ENCODE measurements around the gene OR8B3. TPM values are rescaled to one million over a fixed set of nuclear protein-coding genes. Genes with fewer than 3 reads are reported as not detected.

Gene OR8B3
- polyA plus RNA-seq, 1 of the 3 experiments (the other 2 are of a cell fraction), result not detected

DNA sequence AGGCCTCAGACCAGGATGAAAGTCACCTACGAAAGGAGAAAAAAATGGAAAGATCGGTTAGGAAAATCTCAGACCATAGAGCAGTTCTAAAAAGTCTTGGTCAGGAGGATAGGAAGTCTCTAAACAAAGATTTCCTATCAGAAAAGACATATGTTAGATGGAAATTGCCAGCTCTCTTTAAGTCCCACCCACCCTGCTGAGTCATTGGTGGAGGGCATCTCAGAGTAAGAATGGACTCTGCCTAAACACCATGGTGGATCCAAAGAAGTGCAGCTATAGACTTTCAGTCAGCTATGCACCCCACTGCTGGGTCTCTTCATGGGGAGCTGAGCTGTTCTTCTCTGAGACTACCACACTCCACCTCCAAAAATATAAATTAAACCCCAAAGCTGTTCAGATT, 18.2 kb downstream of the OR8B3 start:
- Histone ChIP-seq H3K27ac (ENCODE audit: low read depth in 2 of 2, low read length in 1 of 2) (no peak overlapping the region), H3K9me2 (no peaks in the 10 kb centered on the region), H2AFZ (ENCODE audit: low read depth) (no peak overlapping the region), H3K4me2 (no peak overlapping the region), H3K9me3 (no peaks in the 10 kb centered on the region), H3K4me3 (ENCODE audit: low read depth in 2 of 2, low read length in 1 of 2) (no peak overlapping the region), H3F3A (replicated peaks; ENCODE audit: insufficient read depth) (no peaks in the 10 kb centered on the region), H4K20me1 (ENCODE audit: insufficient read depth) (no peaks in the 10 kb centered on the region), H3K9ac (no peak overlapping the region), H3K79me2 (ENCODE audit: insufficient read depth) (no peaks in the 10 kb centered on the region), H3K4me1 (ENCODE audit: control insufficient read depth in 1 of 2, insufficient read depth in 2 of 2, low read depth in 1 of 2, low read length in 1 of 2) (no peaks in the 10 kb centered on the region), H3K27me3 (ENCODE audit: insufficient read depth) (no peaks in the 10 kb centered on the region), H3K36me3 (replicated peaks in 1 of 2; ENCODE audit: control insufficient read depth in 1 of 2, insufficient read depth in 2 of 2, low read length in 1 of 2) (no peaks in the 10 kb centered on the region)
- WGBS (ENCODE audit: low lambda C conversion rate), result 28% methylated on average over 2 of the region's 2 CpGs
- TF ChIP-seq TAF1 (IDR thresholded peaks at IDR 0.05; ENCODE audit: borderline replicate concordance, low read depth, low read length), result no peak
- no peak for TF ChIP-seq EZH2phosphoT487 (IDR thresholded peaks at IDR 0.05; ENCODE audit: borderline replicate concordance, low read depth)
- TF ChIP-seq SMC3 (IDR thresholded peaks at IDR 0.05; ENCODE audit: low read depth, low read length), result no peak
- TF ChIP-seq, protein P1, sequence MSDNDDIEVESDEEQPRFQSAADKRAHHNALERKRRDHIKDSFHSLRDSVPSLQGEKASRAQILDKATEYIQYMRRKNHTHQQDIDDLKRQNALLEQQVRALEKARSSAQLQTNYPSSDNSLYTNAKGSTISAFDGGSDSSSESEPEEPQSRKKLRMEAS (IDR thresholded peaks at IDR 0.05; ENCODE audit: low read depth), result no peak
- no peak for TF ChIP-seq CHD2 (IDR thresholded peaks at IDR 0.05; ENCODE audit: low read length, partially characterized antibody)
- TF ChIP-seq EP300 (IDR thresholded peaks at IDR 0.05; ENCODE audit: borderline replicate concordance in 1 of 2, low read depth in 1 of 2, low read length in 1 of 2), result no peak
- no peak for TF ChIP-seq FOXJ3 (CRISPR knock-in tag; IDR thresholded peaks at IDR 0.05)
- no peak for TF ChIP-seq GABPA (IDR thresholded peaks at IDR 0.05; ENCODE audit: low read depth)
- TF ChIP-seq, protein P2, sequence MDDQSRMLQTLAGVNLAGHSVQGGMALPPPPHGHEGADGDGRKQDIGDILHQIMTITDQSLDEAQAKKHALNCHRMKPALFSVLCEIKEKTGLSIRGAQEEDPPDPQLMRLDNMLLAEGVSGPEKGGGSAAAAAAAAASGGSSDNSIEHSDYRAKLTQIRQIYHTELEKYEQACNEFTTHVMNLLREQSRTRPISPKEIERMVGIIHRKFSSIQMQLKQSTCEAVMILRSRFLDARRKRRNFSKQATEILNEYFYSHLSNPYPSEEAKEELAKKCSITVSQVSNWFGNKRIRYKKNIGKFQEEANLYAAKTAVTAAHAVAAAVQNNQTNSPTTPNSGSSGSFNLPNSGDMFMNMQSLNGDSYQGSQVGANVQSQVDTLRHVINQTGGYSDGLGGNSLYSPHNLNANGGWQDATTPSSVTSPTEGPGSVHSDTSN (IDR thresholded peaks at IDR 0.05), result no peak
- TF ChIP-seq, protein P3, sequence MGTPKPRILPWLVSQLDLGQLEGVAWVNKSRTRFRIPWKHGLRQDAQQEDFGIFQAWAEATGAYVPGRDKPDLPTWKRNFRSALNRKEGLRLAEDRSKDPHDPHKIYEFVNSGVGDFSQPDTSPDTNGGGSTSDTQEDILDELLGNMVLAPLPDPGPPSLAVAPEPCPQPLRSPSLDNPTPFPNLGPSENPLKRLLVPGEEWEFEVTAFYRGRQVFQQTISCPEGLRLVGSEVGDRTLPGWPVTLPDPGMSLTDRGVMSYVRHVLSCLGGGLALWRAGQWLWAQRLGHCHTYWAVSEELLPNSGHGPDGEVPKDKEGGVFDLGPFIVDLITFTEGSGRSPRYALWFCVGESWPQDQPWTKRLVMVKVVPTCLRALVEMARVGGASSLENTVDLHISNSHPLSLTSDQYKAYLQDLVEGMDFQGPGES (IDR thresholded peaks at IDR 0.05; ENCODE audit: low read depth, low read length), result no peak
- ChIA-PET CTCF (no interaction called here), POLR2A (no interaction called here)
- no peak for DNase-seq

DNA sequence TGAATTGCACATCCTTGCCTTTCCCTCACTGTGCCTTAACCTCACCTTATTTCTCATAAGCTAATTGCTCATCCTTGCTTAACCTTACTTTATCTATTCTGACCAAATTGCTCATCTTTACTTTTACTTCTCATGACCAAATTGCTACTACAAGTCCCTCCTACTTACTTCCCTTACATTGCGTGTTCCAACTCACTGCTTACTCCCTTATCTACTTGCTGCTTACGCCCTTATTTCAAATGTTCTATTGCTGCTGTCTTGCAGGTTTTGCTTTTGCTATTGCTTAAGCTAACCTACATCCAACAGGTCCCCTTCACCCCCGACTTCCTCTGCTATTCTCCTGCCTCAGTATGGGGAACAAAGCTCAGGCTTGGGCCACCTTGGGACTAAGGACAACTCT, 22.5 kb downstream of the OR8B3 start:
- Histone ChIP-seq H3K9me3 (no peaks in the 10 kb centered on the region), H3K9ac (no peak overlapping the region), H3F3A (replicated peaks; ENCODE audit: insufficient read depth) (no peaks in the 10 kb centered on the region), H2AFZ (ENCODE audit: low read depth) (no peak overlapping the region), H3K4me2 (no peak overlapping the region), H3K27ac (ENCODE audit: low read depth in 2 of 2, low read length in 1 of 2) (no peak overlapping the region), H3K4me3 (ENCODE audit: low read depth in 2 of 2, low read length in 1 of 2) (no peak overlapping the region), H3K9me2 (no peaks in the 10 kb centered on the region), H3K79me2 (ENCODE audit: insufficient read depth) (no peaks in the 10 kb centered on the region), H3K36me3 (replicated peaks in 1 of 2; ENCODE audit: control insufficient read depth in 1 of 2, insufficient read depth in 2 of 2, low read length in 1 of 2) (no peaks in the 10 kb centered on the region), H3K4me1 (ENCODE audit: control insufficient read depth in 1 of 2, insufficient read depth in 2 of 2, low read depth in 1 of 2, low read length in 1 of 2) (no peaks in the 10 kb centered on the region), H3K27me3 (ENCODE audit: insufficient read depth) (no peaks in the 10 kb centered on the region), H4K20me1 (ENCODE audit: insufficient read depth) (no peaks in the 10 kb centered on the region)
- CTCF ChIA-PET, result interaction anchor here (1.2 kb wide), 1 partner anchor 26 kb away, joined by 4 read pairs; no protein-coding TSS in a partner anchor
- no peak for DNase-seq
- POLR2A ChIA-PET, result no interaction called here
- WGBS (ENCODE audit: low lambda C conversion rate), result 2% methylated on average over 3 of the region's 3 CpGs
- TF ChIP-seq POLR2AphosphoS5 (IDR thresholded peaks at IDR 0.05; ENCODE audit: low read depth, low read length) (no peak), TEAD4 (IDR thresholded peaks at IDR 0.05; ENCODE audit: borderline replicate concordance, insufficient read depth) (no peak), JUND (IDR thresholded peaks at IDR 0.05) (no peak), YY1 (IDR thresholded peaks at IDR 0.05; ENCODE audit: low read depth) (no peak), RAD21 (IDR thresholded peaks at IDR 0.05; ENCODE audit: low read length) (no peak), RFX5 (IDR thresholded peaks at IDR 0.05; ENCODE audit: low read length) (no peak), GABPA (IDR thresholded peaks at IDR 0.05; ENCODE audit: low read depth) (no peak), EP300 (IDR thresholded peaks at IDR 0.05; ENCODE audit: borderline replicate concordance in 1 of 2, low read depth in 1 of 2, low read length in 1 of 2) (no peak), MXI1 (IDR thresholded peaks at IDR 0.05; ENCODE audit: low read depth, low read length) (no peak), FOXM1 (IDR thresholded peaks at IDR 0.05; ENCODE audit: low read depth) (no peak), TAF1 (IDR thresholded peaks at IDR 0.05; ENCODE audit: borderline replicate concordance, low read depth, low read length) (no peak)
- TF ChIP-seq, protein P1 (IDR thresholded peaks at IDR 0.05; ENCODE audit: low read depth), result no peak
- TF ChIP-seq, protein P4, sequence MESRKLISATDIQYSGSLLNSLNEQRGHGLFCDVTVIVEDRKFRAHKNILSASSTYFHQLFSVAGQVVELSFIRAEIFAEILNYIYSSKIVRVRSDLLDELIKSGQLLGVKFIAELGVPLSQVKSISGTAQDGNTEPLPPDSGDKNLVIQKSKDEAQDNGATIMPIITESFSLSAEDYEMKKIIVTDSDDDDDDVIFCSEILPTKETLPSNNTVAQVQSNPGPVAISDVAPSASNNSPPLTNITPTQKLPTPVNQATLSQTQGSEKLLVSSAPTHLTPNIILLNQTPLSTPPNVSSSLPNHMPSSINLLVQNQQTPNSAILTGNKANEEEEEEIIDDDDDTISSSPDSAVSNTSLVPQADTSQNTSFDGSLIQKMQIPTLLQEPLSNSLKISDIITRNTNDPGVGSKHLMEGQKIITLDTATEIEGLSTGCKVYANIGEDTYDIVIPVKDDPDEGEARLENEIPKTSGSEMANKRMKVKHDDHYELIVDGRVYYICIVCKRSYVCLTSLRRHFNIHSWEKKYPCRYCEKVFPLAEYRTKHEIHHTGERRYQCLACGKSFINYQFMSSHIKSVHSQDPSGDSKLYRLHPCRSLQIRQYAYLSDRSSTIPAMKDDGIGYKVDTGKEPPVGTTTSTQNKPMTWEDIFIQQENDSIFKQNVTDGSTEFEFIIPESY (IDR thresholded peaks at IDR 0.05; ENCODE audit: borderline replicate concordance, low read depth), result no peak
- TF ChIP-seq, protein P5, sequence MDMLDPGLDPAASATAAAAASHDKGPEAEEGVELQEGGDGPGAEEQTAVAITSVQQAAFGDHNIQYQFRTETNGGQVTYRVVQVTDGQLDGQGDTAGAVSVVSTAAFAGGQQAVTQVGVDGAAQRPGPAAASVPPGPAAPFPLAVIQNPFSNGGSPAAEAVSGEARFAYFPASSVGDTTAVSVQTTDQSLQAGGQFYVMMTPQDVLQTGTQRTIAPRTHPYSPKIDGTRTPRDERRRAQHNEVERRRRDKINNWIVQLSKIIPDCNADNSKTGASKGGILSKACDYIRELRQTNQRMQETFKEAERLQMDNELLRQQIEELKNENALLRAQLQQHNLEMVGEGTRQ (IDR thresholded peaks at IDR 0.05; ENCODE audit: borderline replicate concordance, low read depth, low read length), result no peak
- TF ChIP-seq, protein P6, sequence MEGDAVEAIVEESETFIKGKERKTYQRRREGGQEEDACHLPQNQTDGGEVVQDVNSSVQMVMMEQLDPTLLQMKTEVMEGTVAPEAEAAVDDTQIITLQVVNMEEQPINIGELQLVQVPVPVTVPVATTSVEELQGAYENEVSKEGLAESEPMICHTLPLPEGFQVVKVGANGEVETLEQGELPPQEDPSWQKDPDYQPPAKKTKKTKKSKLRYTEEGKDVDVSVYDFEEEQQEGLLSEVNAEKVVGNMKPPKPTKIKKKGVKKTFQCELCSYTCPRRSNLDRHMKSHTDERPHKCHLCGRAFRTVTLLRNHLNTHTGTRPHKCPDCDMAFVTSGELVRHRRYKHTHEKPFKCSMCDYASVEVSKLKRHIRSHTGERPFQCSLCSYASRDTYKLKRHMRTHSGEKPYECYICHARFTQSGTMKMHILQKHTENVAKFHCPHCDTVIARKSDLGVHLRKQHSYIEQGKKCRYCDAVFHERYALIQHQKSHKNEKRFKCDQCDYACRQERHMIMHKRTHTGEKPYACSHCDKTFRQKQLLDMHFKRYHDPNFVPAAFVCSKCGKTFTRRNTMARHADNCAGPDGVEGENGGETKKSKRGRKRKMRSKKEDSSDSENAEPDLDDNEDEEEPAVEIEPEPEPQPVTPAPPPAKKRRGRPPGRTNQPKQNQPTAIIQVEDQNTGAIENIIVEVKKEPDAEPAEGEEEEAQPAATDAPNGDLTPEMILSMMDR (IDR thresholded peaks at IDR 0.05), result no peak
